Stimulated activated CD8-positive, alpha-beta memory T cell treated with anti-CD3 and anti-CD28 coated beads, Interleukin-12 subunit alpha, Interleukin-12 subunit beta, amount 100 ng/mL, for 24 hours (primary cell): ENCODE results near the gene SNCAIP.

Source experiments
- DNase-seq: peaks from one replicate; pipeline ENCODE4 v3.0.0-alpha.2; 2020; ENCODE audit errors: extremely low read depth

The SNCAIP gene

GRCh38 chr5:122501089-122501435 is 189.0 kb downstream of the SNCAIP start:
- no peak for DNase-seq

DNA sequence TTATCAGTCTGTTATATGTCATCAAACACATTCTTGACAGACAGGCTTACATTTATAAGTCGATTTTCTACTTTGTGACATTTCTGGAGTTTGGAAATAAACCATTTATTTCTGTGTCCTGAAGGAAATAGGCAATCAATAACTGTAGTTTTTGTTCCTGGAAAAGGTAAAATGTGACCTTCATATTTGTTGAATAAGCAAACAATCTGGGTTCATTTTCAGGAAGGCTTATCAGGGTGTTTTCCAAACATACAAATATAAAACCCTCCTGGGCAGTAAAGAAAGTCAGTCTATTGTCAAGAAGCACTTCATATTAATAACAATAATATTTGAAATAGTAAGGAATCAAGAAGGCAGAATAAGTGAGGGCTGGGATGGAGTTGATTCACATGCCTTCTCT is 195.0 kb downstream of the SNCAIP start:
- no peak for DNase-seq

GRCh38 chr5:122507581-122507980 is 195.5 kb downstream of the SNCAIP start:
- no peak for DNase-seq

DNA sequence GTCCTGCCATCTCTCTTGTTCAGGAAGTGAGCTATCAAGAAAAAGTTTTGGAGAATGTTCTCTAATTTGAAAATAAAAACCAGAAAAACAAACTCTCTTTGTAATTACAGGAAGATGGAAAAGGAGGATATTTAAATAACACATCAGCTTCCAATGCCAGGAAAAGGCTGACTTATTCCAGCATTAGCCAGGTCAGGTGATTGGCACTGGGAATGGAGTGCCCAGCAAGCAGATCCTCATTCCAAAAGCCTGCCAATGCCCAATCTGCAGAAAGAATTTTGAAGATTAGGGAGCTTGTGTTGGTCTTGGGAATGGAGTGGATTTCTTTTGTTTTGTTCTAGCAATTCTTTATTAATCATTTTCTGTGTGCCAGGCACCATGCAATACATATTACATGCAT is 196.6 kb downstream of the SNCAIP start:
- no peak for DNase-seq
